OCI-M1 (cell line): ENCODE results near the gene EVI5.

Experiments
- DNase-seq: peaks from one replicate; lab custom pipeline; 2025; lab: John Stamatoyannopoulos, UW

Gene EVI5

DNA sequence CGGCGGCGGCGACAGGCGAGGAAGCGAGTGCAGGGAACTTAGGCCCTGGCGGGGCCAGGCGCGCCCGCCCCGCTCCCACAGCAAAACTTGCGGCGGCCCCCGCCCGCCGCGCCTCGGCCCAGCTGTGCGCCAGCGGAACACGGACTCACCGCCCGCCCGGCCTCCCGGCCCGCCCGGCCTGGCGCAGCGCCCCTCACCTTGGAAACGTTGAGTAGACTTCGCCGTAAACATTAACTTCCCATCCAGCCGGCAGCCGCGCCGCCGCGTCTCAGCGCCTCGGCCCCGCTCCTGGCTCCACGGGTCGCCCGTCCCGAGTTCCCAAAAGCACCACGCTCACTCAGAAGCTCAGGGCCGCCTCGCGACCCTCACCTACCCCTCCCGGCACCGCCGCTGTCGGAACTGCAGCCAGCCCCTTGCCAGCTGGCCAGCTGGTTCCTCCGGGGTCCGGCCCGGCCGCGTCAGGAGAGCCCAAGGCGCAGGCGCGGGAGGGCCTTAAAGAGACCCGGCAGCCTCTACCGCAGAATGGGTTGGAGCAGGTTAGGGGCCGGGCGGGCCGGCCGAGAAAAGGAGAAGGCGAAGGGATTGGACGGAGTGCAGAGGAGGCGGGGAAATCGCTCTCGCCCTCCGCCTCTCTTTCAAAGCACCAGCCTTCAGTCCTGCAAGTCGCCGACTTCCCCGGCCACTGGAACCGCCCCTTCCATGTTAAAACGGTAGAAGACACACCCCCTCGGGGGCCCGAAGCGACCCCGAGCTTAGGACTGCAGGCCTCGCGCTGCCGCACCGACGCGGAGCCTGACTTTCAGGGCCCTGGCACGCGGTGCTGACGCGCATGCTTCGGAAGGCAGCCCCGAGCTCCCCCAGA lies at the start of gene EVI5:
Gene EVI5 (minus strand): TSS at position 470 of the 862 bp plus-strand sequence. CDS start 48,562 bp downstream, outside the sequence.
- DNase-seq: peak; percentile 97

GRCh38 chr1:92834617-92835016 lies 49.7 kb upstream of the EVI5 start:
- DNase-seq: no peak

GRCh38 chr1:92833840-92834239 lies 48.9 kb upstream of the EVI5 start:
- DNase-seq: no peak

GRCh38 chr1:92832537-92833114 lies 47.7 kb upstream of the EVI5 start:
- DNase-seq: no peak

DNA sequence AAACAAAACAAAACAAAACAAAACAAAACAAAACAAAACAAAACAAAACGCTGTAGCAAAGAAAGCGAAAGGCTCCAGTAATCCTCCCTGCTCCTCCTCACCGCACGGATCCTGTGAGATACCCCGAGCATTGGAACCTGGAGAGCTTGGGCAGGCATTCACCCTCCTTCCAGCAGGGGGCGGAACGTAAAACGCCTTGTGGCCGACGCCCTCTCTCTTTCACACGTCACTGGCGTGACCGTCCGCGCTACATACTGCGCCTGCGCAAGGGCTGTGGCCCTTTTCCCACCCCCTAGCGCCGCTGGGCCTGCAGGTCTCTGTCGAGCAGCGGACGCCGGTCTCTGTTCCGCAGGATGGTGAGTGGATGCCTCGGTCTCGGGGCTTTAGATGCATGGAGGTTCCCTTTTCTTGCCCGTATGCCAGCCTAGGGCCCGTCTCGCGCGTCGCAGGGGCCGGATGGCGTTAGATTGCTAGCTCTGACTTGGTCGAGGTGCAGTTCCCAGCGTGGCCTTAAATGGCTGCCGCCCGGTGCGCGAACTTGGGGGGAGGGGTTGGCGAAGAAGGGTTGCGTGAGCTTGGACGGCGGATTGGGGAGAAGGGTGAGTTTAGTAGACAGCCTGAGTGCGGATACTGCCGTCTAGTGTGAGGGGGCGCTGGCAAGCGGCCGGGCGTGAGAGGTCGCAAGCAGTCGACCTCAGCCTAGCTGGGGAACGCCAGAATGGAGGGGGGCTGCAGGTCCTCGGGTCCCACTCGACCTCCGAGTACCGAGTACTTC lies 47.0 kb upstream of the EVI5 start, which contains the start of gene RPL5:
Gene RPL5 (plus strand): TSS at position 279 of the 775 bp plus-strand sequence. CDS start 75 bp downstream, at position 354.
- peak; percentile 99 for DNase-seq

DNA sequence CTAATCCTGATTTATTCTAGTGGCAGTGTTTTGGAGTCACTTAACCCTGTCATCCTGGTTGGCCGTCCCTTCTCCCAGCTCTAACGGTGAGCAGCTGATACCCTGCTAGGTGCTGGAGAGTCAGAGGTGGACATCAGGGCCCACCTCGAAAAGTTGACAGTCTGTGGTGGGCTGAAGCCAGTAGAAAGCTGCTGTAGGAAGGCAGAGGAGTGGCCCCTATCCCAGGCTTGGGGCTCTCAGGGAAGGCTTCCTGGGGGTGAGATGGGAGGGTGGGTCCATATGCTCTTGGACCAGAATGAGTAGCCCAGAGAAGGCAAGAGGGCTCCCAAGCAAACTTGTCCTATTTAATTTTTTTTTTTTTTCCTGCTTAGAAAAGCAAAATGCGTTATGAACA lies 46.5 kb upstream of the EVI5 start:
- DNase-seq: peak; percentile 47

- no peak for DNase-seq
Measured at GRCh38 chr1:92826792-92827191, 41.9 kb upstream of the EVI5 start.

GRCh38 chr1:92822879-92823278 lies 38.0 kb upstream of the EVI5 start:
- DNase-seq: no peak

- no peak for DNase-seq
Measured at GRCh38 chr1:92820551-92820950, 35.6 kb upstream of the EVI5 start.

DNA sequence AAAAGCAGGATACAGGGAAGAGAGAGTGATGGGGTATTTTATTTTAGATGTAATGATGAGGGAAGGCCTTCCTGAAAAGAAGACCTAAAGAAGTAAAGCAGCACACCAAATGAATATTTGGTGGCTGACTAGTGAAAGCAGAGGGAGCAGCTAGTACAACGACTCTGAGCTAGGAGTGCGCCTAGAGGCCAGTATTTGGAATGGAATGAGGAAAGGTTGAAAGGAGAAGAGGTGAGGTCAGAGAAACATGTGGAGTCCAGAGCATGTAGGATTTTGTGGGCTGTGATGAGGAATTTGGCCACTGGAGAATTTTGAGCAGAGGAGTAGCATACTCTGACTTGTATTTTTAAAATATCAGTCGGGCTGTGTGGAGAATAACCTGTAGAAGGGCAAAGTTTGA lies 35.1 kb upstream of the EVI5 start:
- no peak for DNase-seq

- peak; percentile 72 for DNase-seq
Measured at GRCh38 chr1:92817986-92818764, 33.3 kb upstream of the EVI5 start.

- DNase-seq: no peak
Measured at GRCh38 chr1:92817137-92817697, 32.3 kb upstream of the EVI5 start.

GRCh38 chr1:92816732-92817131 lies 31.8 kb upstream of the EVI5 start:
- DNase-seq: no peak

DNA sequence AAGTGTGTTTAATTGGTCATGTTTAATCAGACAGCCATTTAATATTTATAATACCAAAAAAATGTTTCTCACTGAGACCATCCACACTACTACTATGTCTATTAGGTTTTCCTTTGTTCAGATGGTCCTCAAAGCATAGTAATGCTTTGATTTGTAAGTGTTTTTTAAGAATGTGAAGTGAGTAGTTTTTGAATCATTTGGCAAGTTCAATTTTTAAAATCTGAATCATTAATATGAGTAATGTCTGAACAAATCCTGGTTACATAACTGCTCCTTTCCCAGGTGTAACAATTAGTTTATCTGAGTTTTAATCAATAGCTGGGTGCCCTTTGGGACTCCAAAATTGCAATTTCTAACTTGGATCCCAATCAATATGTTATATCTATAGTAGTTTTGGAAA lies 23.5 kb upstream of the EVI5 start:
- no peak for DNase-seq

GRCh38 chr1:92805216-92805615 lies 20.3 kb upstream of the EVI5 start:
- no peak for DNase-seq

DNA sequence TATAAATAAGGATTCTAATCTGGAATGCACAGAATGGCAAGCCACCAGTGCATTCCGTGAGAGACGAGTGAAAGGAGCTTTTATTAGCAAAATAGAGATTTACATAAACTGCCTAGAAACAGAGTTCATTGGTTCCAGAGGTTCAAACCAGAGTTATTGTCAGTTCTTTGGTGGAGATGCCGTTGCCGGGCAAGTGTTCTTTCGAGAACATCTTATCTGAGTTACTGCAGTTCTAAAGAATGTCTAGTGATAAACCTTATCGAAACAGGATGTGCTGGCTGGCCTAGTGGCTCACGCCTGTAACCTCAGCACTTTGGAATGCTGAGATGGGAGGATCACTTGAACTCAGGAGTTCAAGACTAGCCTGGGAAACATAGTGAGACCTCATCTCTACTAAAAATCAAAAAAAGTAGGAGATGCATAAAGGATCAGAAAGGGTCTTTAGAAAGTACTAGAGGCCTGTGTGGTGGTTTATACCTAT lies 19.9 kb upstream of the EVI5 start:
- peak; percentile 96 for DNase-seq

DNA sequence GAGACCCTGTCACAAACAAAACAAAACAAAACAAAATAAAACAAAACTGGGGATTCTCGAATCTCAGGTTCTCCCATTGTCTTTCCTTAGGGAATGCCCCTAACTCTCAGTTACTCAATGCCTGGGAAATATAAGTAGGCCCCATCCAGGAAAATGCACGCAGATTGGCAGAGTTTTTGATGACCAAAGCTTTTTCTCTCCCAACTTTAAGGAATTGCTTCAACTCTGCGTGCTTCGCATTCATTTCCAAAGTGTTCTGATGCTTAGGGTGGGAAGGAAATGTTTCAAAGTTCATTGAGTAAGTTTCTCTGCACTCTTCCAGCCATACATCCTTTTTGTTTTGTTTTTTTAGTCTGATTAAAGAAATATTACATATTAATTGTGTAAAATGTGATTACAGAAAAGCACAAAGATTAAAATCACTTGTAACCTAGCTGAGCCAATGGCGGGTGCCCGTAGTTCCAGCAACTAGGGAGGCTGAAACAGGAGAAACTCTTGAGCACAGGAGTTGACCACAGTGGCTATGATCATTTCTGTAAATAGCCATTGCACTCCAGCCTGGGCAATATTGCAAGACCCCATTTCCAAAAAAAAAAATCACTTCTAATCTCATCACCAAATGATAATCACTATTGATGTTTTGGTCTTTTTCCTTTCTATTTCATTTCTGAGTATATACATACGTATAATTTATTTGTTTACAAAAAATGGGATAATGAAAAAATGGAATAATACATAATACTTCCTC lies 18.4 kb upstream of the EVI5 start:
- no peak for DNase-seq

GRCh38 chr1:92797961-92798360 lies 13.1 kb upstream of the EVI5 start:
- DNase-seq: no peak

DNA sequence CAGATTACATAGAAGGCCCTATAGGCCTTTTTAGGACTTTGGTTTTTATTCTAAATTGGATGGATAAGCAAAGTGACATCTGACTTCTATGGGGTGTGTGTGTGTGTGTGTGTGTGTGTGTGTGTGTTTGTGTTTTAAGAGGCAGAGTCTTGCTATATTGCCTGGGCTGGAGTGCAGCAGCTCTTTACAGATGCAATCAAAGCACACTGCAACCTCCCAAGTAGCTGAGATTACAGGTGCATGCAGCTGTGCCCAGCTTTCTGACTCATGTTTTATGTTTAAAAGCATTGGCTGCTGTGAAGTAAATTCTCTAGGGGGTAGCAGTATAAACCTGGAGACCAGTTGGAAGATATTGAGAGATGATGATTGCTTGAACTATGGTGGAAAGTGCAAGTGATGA lies 12.4 kb upstream of the EVI5 start:
- no peak for DNase-seq

DNA sequence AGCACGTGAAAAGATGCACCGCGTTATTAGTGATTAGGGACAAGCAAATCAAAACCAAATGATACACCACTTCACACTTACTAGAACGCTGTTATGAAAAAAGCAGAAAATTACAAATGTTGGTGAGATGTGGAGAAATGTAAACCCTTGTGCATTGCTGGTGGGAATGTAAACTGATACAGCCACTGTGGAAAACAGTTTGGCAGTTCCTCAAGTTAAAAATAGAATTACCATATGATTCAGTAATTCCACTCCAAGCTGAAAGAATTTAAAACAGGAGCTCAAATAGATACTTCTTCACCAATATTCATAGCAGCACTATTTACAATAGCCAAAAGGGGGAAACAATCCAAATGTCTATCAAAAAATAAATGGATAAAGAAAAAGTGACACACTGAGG lies 10.3 kb upstream of the EVI5 start:
- DNase-seq: peak; percentile 26

GRCh38 chr1:92792340-92792782 lies 7.5 kb upstream of the EVI5 start:
- peak; percentile 84 for DNase-seq
